Osteocyte (in vitro differentiated cells): ENCODE results near the gene FAM3A. TPM values are rescaled to one million over a fixed set of nuclear protein-coding genes. Genes with fewer than 3 reads are reported as not detected.

Experiments
- DNase-seq: peaks from one replicate; pipeline ENCODE4 v3.0.0; 2021; ENCODE audit warnings: mixed read lengths; ENCODE audit not compliant: unreplicated experiment; ENCODE audit errors: extremely low spot score
- H3K27ac Mint-ChIP-seq: one replicate; pipeline ENCODE4 v1.8.0; 2021; ENCODE audit warnings: mild to moderate bottlenecking, mixed read lengths; ENCODE audit not compliant: unreplicated experiment
- H3K27me3 Mint-ChIP-seq: one replicate; pipeline ENCODE4 v1.8.0; 2021; ENCODE audit warnings: mixed read lengths; ENCODE audit not compliant: unreplicated experiment
- H3K36me3 Mint-ChIP-seq: one replicate; pipeline ENCODE4 v1.8.0; 2021; ENCODE audit warnings: mixed read lengths; ENCODE audit not compliant: unreplicated experiment
- H3K4me1 Mint-ChIP-seq: one replicate; pipeline ENCODE4 v1.8.0; 2021; ENCODE audit warnings: mixed read lengths; ENCODE audit not compliant: unreplicated experiment
- H3K4me3 Mint-ChIP-seq: one replicate; pipeline ENCODE4 v1.8.0; 2021; ENCODE audit warnings: mild to moderate bottlenecking, moderate library complexity, mixed read lengths; ENCODE audit not compliant: unreplicated experiment
- H3K9me3 Mint-ChIP-seq: one replicate; pipeline ENCODE4 v1.8.0; 2021; ENCODE audit warnings: mixed read lengths; ENCODE audit not compliant: unreplicated experiment
- total RNA-seq: library from RNA; stranded (reverse); gene quantifications from 2 replicates; pipeline ENCODE4 v1.2.1, GENCODE V29; 2021
- TF ChIP-seq, protein P1 (sequence below): fragments of 200-600 bp; sonication (generic); IDR thresholded peaks from 2 replicates; pipeline ENCODE4 v1.5.0; 2021; ENCODE audit warnings: antibody characterized with exemption, mild to moderate bottlenecking, moderate library complexity

The FAM3A gene
- total RNA-seq, 1 donor from 2014 or later, result 40.4 TPM

GRCh38 chrX:154485150-154486051 lies 30.6 kb downstream of the FAM3A start:
- TF ChIP-seq, protein P1, sequence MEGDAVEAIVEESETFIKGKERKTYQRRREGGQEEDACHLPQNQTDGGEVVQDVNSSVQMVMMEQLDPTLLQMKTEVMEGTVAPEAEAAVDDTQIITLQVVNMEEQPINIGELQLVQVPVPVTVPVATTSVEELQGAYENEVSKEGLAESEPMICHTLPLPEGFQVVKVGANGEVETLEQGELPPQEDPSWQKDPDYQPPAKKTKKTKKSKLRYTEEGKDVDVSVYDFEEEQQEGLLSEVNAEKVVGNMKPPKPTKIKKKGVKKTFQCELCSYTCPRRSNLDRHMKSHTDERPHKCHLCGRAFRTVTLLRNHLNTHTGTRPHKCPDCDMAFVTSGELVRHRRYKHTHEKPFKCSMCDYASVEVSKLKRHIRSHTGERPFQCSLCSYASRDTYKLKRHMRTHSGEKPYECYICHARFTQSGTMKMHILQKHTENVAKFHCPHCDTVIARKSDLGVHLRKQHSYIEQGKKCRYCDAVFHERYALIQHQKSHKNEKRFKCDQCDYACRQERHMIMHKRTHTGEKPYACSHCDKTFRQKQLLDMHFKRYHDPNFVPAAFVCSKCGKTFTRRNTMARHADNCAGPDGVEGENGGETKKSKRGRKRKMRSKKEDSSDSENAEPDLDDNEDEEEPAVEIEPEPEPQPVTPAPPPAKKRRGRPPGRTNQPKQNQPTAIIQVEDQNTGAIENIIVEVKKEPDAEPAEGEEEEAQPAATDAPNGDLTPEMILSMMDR, result no peak
- H3K27me3 Mint-ChIP-seq, result no peaks in the 10 kb centered on the region
- no peaks in the 10 kb centered on the region for H3K36me3 Mint-ChIP-seq
- peaks cover 10% of the 10 kb centered on the region for H3K4me1 Mint-ChIP-seq
- H3K4me3 Mint-ChIP-seq, result peak overlapping the region; percentile 51
- no peaks in the 10 kb centered on the region for H3K9me3 Mint-ChIP-seq
- H3K27ac Mint-ChIP-seq, result no peak overlapping the region
- no peak for DNase-seq

- no peaks in the 10 kb centered on the region for H3K36me3 Mint-ChIP-seq
- H3K27ac Mint-ChIP-seq, result no peak overlapping the region
- H3K4me1 Mint-ChIP-seq, result peaks cover 7% of the 10 kb centered on the region
- TF ChIP-seq, protein P1, result no peak
- H3K9me3 Mint-ChIP-seq, result no peaks in the 10 kb centered on the region
- H3K27me3 Mint-ChIP-seq, result no peaks in the 10 kb centered on the region
- no peak for DNase-seq
- no peak overlapping the region for H3K4me3 Mint-ChIP-seq
These were observed 31.5 kb downstream of the FAM3A start for GRCh38 chrX:154484255-154485149.

GRCh38 chrX:154483325-154483724 lies 32.7 kb downstream of the FAM3A start:
- no peaks in the 10 kb centered on the region for H3K36me3 Mint-ChIP-seq
- H3K4me1 Mint-ChIP-seq, result peaks cover 3% of the 10 kb centered on the region
- no peak for DNase-seq
- no peak overlapping the region for H3K4me3 Mint-ChIP-seq
- no peak overlapping the region for H3K27ac Mint-ChIP-seq
- no peaks in the 10 kb centered on the region for H3K27me3 Mint-ChIP-seq
- H3K9me3 Mint-ChIP-seq, result no peaks in the 10 kb centered on the region
- TF ChIP-seq, protein P1, result no peak

- Mint-ChIP-seq H3K36me3 (no peaks in the 10 kb centered on the region), H3K4me1 (peaks cover 5% of the 10 kb centered on the region), H3K4me3 (no peak overlapping the region), H3K27me3 (no peaks in the 10 kb centered on the region), H3K27ac (no peak overlapping the region), H3K9me3 (no peaks in the 10 kb centered on the region)
- no peak for DNase-seq
- TF ChIP-seq, protein P1, result no peak
These were observed 33.2 kb downstream of the FAM3A start for GRCh38 chrX:154482786-154483185.
